WTC11 (cell line): ENCODE measurements around the gene TP53BP2. TPM values are rescaled to one million over a fixed set of nuclear protein-coding genes. Genes with fewer than 3 reads are reported as not detected.

Experiments
- ATAC-seq: fragments of 200-7000 bp; cut with Tn5 transposase; 2 replicates; pipeline ENCODE4 v1.10.0; 2021; ENCODE audit warnings: mild to moderate bottlenecking, moderate library complexity
- CTCF ChIA-PET: fragments of 300-600 bp; sonication (Branson Sonifier 250); formaldehyde crosslinking; loops from one replicate; lab custom pipeline; 2021; ENCODE audit warnings: antibody characterized with exemption; lab: Charles Lee
- POLR2A ChIA-PET: fragments of 350-600 bp; sonication (Branson Sonifier 250); formaldehyde crosslinking; loops from one replicate; lab custom pipeline; 2021; ENCODE audit warnings: antibody characterized with exemption; lab: Charles Lee
- DNase-seq: peaks from one replicate; pipeline ENCODE4 v3.0.0; 2021; ENCODE audit warnings: low spot score
- H3K27ac Mint-ChIP-seq: 2 replicates; pipeline ENCODE4 v1.8.0; 2021; ENCODE audit warnings: mixed read lengths
- H3K27me3 Mint-ChIP-seq: 2 replicates; pipeline ENCODE4 v1.8.0; 2021; ENCODE audit warnings: low read depth, mild to moderate bottlenecking, moderate library complexity, mixed read lengths
- H3K36me3 Mint-ChIP-seq: 2 replicates; pipeline ENCODE4 v1.8.0; 2021; ENCODE audit warnings: mixed read lengths
- H3K4me1 Mint-ChIP-seq: 2 replicates; pipeline ENCODE4 v1.8.0; 2022; ENCODE audit warnings: mixed read lengths
- H3K4me3 Mint-ChIP-seq: 2 replicates; pipeline ENCODE4 v1.8.0; 2021; ENCODE audit warnings: mild to moderate bottlenecking, moderate library complexity, mixed read lengths
- H3K9me3 Mint-ChIP-seq: 2 replicates; pipeline ENCODE4 v1.8.0; 2021; ENCODE audit warnings: mixed read lengths
- CBFB ChIP-seq: sonication (generic); formaldehyde crosslinking; IDR thresholded peaks from 2 replicates; pipeline ENCODE4 v1.8.1; 2022; ENCODE audit warnings: mild to moderate bottlenecking, low read depth, missing genetic modification reagents
- E2F5 ChIP-seq: sonication (generic); formaldehyde crosslinking; IDR thresholded peaks from 2 replicates; pipeline ENCODE4 v1.8.1; 2022; ENCODE audit warnings: mild to moderate bottlenecking, moderate library complexity, missing genetic modification reagents
- EMX1 ChIP-seq: fragments of 250-450 bp; sonication (Bioruptor Pico); IDR thresholded peaks from 2 replicates; pipeline ENCODE4 v1.8.0; 2021; ENCODE audit warnings: mild to moderate bottlenecking
- GRHL2 ChIP-seq: fragments of 250-450 bp; sonication (Bioruptor Pico); IDR thresholded peaks from 2 replicates; pipeline ENCODE4 v1.8.0; 2022; ENCODE audit warnings: mild to moderate bottlenecking, moderate library complexity; ENCODE audit not compliant: insufficient replicate concordance, severe bottlenecking
- MYBL2 ChIP-seq: sonication (generic); formaldehyde crosslinking; IDR thresholded peaks from 2 replicates; pipeline ENCODE4 v1.8.1; 2023; ENCODE audit warnings: mild to moderate bottlenecking, moderate library complexity, missing genetic modification reagents
- NFATC4 ChIP-seq: fragments of 250-450 bp; sonication (Bioruptor Pico); IDR thresholded peaks from 2 replicates; pipeline ENCODE4 v1.9.0; 2021; ENCODE audit warnings: mild to moderate bottlenecking
- NR2C2 ChIP-seq: sonication (generic); formaldehyde crosslinking; IDR thresholded peaks from 2 replicates; pipeline ENCODE4 v1.8.0; 2022; ENCODE audit warnings: mild to moderate bottlenecking, missing genetic modification reagents
- OVOL2 ChIP-seq: fragments of 250-450 bp; sonication (Bioruptor Pico); IDR thresholded peaks from 2 replicates; pipeline ENCODE4 v1.9.0; 2021; ENCODE audit warnings: mild to moderate bottlenecking, borderline replicate concordance
- PRDM15 ChIP-seq: sonication (generic); formaldehyde crosslinking; IDR thresholded peaks from 2 replicates; pipeline ENCODE4 v1.8.0; 2022; ENCODE audit warnings: missing genetic modification reagents
- SOX15 ChIP-seq: fragments of 250-450 bp; sonication (Bioruptor Pico); IDR thresholded peaks from 2 replicates; pipeline ENCODE4 v1.9.0; 2021; ENCODE audit warnings: mild to moderate bottlenecking
- SP1 ChIP-seq: sonication (generic); formaldehyde crosslinking; conservative IDR thresholded peaks from 2 replicates; pipeline ENCODE4 v1.8.1; 2022; ENCODE audit warnings: missing genetic modification reagents
- ZNF232 ChIP-seq: sonication (generic); formaldehyde crosslinking; IDR thresholded peaks from 2 replicates; pipeline ENCODE4 v1.8.0; 2022; ENCODE audit warnings: mild to moderate bottlenecking, missing genetic modification reagents
- ZNF317 ChIP-seq: sonication (generic); formaldehyde crosslinking; IDR thresholded peaks from 2 replicates; pipeline ENCODE4 v1.8.1; 2023; ENCODE audit warnings: low read depth, mild to moderate bottlenecking, moderate library complexity, missing genetic modification reagents, borderline replicate concordance
- ZNF396 ChIP-seq: fragments of 250-450 bp; sonication (Bioruptor Pico); IDR thresholded peaks from 2 replicates; pipeline ENCODE4 v1.8.0; 2021; ENCODE audit warnings: mild to moderate bottlenecking, moderate library complexity, borderline replicate concordance
- ZNF532 ChIP-seq: fragments of 250-450 bp; sonication (Bioruptor Pico); IDR thresholded peaks from 2 replicates; pipeline ENCODE4 v1.9.0; 2021; ENCODE audit warnings: mild to moderate bottlenecking, borderline replicate concordance
- total RNA-seq: library from RNA; stranded (reverse); gene quantifications from 3 replicates; pipeline ENCODE4 v1.2.3, GENCODE V29; 2021
- TF ChIP-seq, protein P1 (sequence below): sonication (generic); formaldehyde crosslinking; conservative IDR thresholded peaks from 2 replicates; pipeline ENCODE4 v1.8.1; 2022; ENCODE audit warnings: mild to moderate bottlenecking, missing genetic modification reagents
- TF ChIP-seq, protein P2 (sequence below): fragments of 250-450 bp; sonication (Bioruptor Pico); conservative IDR thresholded peaks from 2 replicates; pipeline ENCODE4 v1.9.0; 2021; ENCODE audit warnings: mild to moderate bottlenecking

TP53BP2 gene
- total RNA-seq, 1 experiment from 2014 or later = 42.7 TPM

DNA sequence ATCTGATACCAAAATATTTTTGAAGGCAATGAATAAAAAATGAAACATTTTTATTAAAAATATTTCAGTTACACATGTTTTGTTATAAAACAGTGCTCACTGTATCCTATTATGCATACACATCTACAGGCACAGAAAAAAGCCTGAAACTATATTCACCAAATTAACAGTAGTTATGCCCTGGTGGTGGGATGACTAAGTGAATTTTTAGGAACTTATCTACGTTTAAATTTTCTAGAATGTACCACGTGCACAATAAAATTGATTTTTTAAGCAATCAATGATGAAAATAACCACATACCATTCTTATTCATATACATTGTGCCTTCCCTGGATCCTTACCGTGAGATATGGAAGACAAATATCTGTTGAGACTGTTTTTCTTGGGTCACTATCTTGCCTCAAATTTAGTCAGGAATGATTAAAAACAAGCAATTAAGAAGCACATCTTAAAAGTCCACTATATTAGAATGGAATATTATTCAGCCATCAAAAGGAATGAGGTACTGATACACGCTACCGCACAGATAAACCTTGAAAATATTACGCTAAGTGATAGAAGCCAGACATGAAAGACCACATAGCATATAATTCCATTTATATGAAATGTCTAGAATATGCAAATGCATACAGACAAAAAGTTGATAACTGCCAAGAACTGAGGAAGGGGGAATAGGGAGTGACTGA, 17.4 kb downstream of the TP53BP2 start (continued):
- TF ChIP-seq E2F5 (CRISPR knock-in tag) = no peak
- no peak for TF ChIP-seq GRHL2 (CRISPR knock-in tag)
- TF ChIP-seq ZNF396 = no peak
- TF ChIP-seq SP1 (CRISPR knock-in tag) = no peak

- POLR2A ChIA-PET = no interaction called here
- Mint-ChIP-seq H3K36me3 (peaks cover 3% of the 10 kb centered on the region; the same call in 1 of the 2 replicates), H3K4me1 (peaks cover 55% of the 10 kb centered on the region), H3K27ac (peak overlapping the region; percentile 58; the same call in 1 of the 2 replicates), H3K4me3 (no peak overlapping the region), H3K9me3 (peaks cover 4% of the 10 kb centered on the region; the same call in 1 of the 2 replicates), H3K27me3 (no peaks in the 10 kb centered on the region)
- DNase-seq (no peak), ATAC-seq (peak; percentile 55)
- no peak for TF ChIP-seq ZNF317 (CRISPR knock-in tag)
- TF ChIP-seq EMX1 (CRISPR knock-in tag) = no peak
- TF ChIP-seq ZNF532 (CRISPR knock-in tag) = no peak
- TF ChIP-seq CBFB = no peak
- no peak for TF ChIP-seq ZNF396
- TF ChIP-seq, protein P1, sequence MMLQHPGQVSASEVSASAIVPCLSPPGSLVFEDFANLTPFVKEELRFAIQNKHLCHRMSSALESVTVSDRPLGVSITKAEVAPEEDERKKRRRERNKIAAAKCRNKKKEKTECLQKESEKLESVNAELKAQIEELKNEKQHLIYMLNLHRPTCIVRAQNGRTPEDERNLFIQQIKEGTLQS = no peak
- no peak for TF ChIP-seq SOX15 (CRISPR knock-in tag)
- TF ChIP-seq GRHL2 (CRISPR knock-in tag) = no peak
- no peak for TF ChIP-seq NR2C2 (CRISPR knock-in tag)
- no peak for TF ChIP-seq ZNF232 (CRISPR knock-in tag)
- CTCF ChIA-PET = no interaction called here
Measured at GRCh38 chr1:223827193-223827663, 18.5 kb downstream of the TP53BP2 start.

DNA sequence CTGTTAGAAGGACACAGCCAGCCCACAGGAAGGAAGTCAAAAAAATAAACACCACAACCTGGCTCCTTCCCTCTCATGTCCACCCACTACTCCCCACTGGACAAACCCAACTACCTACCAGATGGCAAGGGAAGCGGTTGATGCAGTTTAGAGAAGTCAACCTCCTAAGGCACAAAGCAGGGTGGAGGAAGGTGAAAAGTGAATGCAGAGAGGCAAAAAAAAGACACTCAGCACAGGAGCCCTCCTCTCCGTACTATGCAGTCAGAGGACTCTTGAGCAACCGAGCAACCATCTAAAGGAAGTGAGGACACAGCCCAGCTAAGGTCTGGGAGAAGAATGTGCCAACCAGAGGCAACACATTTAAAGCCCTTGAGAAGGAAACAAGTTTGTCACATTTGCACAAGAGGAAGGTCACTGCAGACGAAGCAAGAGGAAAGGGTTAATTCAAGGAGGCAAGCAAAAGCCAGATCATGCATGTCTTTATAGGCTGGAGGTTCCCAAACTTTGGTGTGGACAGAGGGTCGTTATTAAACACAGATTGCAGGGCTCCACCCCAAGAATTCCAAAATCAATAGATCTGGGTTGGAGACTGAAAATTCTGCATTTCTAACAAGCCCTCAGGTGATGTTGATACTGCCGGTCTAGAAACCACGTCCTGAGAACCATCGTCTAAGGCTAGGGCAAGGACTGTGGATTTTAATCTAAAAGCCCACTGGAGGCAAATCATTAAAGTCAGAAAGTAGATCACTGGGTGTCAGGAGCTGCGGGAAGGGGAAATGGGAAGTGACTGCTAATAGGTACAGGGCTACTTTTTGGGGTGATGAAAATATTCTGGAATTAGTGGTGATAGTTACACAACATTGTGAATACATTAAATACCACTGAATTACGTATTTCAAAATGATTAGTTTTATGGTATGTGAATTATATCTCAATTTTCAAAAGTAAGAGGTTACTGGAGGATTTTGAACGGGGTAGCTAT, 19.7 kb downstream of the TP53BP2 start:
- DNase-seq = no peak
- Mint-ChIP-seq H3K4me1 (peaks cover 53% of the 10 kb centered on the region), H3K27me3 (no peaks in the 10 kb centered on the region), H3K36me3 (peaks cover 4% of the 10 kb centered on the region; the same call in 1 of the 2 replicates), H3K27ac (no peak overlapping the region), H3K9me3 (peaks cover 4% of the 10 kb centered on the region; the same call in 1 of the 2 replicates), H3K4me3 (no peak overlapping the region)
- ATAC-seq = no peak
- TF ChIP-seq OVOL2 (CRISPR knock-in tag) (no peak), PRDM15 (no peak), ZNF232 (CRISPR knock-in tag) (no peak), MYBL2 (CRISPR knock-in tag) (no peak), NFATC4 (CRISPR knock-in tag) (no peak), SOX15 (CRISPR knock-in tag) (no peak)
- TF ChIP-seq, protein P2, sequence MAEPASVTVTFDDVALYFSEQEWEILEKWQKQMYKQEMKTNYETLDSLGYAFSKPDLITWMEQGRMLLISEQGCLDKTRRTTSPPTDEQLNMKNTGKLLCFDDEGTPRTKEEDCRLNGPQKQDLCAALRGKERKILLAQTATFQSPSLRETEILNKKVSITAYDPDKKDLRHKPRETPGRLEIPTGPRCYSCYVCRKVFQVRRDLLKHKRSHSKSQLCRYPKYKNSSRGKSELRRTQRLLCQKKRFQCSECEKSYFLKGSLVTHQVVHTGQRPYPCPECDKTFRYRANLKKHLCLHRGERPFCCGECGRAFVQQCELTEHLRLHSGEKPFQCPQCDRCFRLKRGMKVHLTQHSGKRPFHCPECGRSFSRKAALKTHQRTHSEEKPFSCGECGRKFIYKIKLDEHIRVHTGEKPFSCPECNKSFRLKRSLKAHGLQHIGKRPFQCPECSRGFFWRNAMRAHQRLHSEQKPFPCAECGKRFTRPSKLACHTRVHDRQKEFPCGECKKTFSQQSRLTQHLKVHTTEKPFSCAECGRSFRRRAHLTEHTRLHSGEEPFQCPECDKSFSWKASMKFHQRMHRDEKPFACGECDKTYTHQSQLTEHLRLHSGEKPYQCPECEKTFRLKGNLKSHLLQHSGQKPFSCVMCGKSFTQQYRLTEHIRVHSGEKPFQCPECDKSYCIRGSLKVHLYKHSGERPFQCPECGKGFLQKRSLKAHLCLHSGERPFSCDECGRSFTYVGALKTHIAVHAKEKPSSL (CRISPR knock-in tag) = no peak
- ChIA-PET POLR2A (no interaction called here), CTCF (no interaction called here)
